Measurements from ENCODE around the gene MOB2.

MOB2 gene

DNA sequence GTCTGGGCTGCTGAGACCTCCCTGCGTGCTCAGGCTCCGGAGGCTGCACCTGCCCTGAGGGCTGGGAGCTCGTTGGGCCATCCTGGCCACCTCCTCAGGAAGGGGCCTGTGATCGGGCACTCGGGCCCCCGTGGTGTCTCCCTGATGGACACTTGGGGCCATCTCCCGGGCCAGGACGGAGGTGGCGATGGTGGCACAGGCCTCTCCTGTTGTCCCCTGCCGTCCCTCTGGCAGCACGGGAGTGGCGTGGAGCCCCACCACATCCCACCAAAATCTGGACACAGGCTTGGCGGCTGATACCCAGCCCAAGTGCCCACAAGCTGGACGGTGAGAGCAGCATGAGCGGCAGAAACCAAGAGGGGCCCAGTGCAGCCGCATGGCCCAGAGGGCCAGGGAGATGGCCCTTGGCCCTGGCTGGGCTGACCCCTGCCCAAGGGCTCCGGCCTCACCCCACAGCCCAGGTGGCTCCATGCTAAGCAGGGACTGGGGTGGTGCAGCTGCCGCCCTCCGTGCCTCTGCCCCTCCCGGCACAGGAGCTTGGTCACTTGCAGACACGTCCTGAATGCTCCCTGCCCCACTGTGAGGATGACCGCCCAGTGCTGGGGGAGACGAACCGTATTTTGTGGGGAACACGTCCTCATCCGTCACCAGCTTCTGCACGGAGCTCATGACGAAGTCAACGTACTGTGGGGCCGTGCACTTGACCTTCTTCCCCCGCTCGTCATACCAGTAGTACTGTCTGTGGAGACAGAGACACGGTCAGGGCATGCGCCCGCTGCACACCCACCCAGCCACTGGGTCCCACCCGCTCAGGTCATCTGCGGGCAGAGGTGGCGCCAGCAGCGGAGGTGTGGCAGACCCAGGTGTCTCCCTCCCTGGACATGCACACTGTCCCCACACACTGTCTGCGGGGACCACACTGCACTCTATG is 15.6 kb downstream of the MOB2 start:
- DNase-seq = no peak

- no peak for DNase-seq
Observed at GRCh38 chr11:1469911-1470680, 16.5 kb downstream of the MOB2 start.

DNA sequence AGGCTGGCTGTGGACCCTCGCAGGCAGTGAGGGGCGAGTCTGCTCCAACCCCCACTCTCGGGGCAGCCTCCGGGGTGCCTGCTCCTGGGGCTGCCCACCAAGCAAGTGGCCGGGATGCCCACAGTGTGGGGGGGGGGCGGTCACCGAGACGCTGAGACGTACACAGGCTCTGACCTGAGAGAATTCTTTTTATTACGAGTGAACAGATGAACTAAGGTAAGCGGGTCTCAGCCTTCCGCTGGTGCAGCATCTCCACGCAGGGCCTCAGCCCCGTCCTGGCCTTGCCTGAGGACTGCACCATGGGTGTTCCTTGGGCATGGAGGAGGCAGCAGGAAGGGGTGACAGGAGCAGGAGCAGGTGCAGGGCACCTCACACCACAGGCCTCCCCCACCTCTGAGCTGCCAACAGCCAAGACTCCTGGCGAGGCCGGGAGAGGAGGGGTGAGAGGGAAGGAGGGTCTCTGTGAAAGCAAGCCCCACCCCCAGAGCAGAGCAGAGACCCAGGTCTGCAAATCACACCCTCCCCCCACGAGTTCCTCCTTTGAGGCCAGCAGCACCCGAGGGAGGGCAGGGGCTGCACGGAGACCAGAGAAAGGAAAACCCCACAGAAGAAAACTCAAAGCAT is 17.2 kb downstream of the MOB2 start:
- DNase-seq = no peak

- no peak for DNase-seq
Observed at GRCh38 chr11:1468473-1469066, 18.0 kb downstream of the MOB2 start.

DNA sequence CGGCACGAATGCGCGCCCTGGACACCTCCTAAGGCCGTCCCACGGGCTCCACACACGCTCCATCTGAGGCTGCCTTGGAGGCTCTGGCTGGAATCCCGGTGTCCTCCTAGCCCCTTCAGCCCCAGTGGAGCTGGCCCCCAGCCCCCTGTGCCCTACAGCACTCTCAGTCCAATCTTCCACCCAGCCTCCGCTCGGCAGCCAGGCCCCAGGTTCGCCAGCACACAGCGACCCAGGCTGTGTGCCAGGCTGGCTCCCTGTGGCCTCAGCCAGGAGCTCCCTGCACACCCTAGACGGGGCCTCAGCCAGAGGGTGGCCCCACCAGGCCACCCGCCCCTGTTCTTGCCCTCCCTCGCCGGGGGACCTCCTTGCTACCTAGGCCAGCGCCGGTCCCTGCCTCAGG is 18.6 kb downstream of the MOB2 start:
- DNase-seq = no peak

- no peak for DNase-seq
Observed at GRCh38 chr11:1467270-1467669, 19.3 kb downstream of the MOB2 start.

DNA sequence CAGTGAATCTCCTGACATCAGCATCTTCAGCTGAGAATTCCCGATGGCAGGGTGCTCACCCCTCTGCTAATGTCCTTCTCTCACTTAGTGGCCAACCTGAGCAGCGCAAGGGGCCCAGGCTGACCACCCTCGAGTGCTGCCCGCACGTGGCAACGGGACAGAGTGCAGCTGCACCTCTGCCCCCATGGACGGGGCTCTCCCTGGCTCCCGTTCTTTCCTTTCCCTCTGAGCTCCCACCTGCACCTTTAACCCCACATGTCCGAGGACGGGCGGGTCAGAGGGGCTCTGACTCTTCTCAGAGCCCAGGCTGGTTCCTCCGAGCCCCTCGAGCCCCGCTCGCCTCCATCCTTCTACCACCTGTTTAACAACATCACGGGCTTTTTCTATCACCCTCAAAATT is 19.8 kb downstream of the MOB2 start:
- DNase-seq = no peak

GRCh38 chr11:1463056-1463455 is 23.5 kb downstream of the MOB2 start:
- no peak for DNase-seq

DNA sequence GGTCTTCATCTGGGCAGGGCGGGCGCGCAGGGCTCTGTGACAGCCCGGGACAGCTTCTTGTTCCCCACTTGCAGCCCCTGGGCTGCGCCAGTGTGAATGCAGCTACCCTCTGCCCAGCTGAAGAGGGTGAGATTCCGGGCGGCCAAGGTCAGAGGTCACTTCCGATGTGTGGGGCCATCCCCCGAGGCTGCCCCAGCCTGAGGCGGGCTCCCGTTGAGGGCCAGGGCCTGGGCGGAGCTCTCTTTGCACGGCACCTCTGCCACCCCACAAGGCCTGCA is 23.9 kb downstream of the MOB2 start:
- no peak for DNase-seq

- no peak for DNase-seq
Observed at GRCh38 chr11:1461826-1462697, 24.5 kb downstream of the MOB2 start.

DNA sequence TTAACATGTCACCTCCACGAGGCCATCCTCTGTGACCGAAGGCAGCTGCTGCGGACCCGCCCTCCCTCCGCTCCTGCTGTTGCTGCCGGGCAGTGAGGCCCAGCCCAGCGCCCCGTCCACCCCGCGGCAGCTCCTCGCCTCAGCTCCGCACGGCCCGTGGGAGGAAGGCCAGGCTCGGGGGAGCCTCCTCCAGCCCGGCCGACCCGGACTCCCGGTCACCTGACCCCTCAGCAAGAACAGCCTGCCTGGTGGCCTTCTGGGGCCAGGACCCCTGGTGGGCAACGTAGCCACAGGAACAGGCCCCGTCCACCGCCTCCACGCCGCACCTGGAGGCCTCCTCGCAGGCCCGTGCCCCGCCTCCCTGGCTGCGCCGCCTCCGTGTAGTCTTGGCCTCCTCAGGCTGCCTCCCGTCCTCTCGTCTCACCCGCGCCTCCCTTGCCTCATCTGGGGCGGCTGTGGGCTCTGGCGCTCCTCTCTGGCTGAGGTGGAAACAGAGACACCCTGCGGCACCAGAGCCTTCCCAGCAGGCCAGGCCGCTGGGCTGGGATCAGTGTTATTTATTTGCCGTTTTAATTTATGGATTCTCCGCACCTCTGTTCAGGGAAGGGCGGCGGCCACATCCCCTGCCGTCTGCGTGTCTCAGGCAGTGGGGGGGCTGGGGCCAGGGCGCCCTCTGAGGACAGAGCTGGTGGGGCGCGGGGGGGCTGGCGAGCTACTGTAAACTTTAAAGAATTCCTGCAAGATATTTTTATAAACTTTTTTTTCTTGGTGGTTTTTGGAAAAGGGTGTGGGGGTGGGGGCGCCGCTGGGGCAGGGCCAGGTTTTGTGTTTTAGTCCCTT is 25.4 kb downstream of the MOB2 start:
- DNase-seq = no peak

GRCh38 chr11:1460396-1460985 is 26.1 kb downstream of the MOB2 start:
- no peak for DNase-seq

- no peak for DNase-seq
Observed at GRCh38 chr11:1459764-1460395, 26.7 kb downstream of the MOB2 start.

- DNase-seq = no peak
Observed at GRCh38 chr11:1459219-1459575, 27.4 kb downstream of the MOB2 start.

DNA sequence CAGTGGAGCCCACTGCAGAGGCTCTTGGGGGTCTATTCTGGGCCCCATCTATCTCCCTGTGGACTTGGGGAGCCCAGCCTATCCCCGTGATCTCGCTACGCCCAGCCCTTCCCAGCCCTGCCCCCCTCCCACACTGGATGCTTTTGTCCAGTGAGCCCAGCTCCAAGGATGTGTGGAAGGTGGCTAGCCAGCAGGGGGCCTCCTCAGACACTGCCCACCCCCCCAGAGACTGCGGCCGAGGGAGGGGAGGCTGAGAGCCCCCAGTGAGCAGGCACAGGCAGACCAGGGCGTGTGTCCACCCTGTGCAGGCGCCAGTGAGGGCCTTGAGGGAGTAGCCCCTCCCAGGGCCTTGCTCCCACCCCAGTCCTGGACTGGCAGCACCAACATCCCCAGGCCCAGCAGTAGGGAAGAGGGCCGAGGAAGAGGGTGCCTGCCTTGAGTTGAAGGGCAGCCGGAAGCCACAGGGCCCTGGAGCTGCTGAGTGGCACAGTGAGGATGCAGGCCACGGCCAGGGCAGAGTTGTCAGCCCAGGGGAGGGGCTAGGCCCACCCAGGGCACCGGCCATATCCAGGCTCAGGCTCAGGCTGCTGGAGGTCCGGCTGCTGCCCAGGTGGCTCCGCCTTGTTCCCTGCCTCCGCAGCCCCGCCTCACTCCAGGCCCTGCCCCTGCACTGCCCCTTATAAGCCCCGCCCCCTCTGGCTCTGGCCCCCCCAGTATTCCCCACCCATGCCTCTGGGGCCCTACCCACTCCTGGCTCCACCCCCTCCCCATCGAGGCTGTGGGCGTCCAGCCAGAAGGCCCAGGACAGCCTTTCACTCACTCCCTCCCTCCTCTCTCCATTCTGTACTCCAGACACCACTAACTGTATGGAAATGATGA is 28.0 kb downstream of the MOB2 start:
- no peak for DNase-seq

GRCh38 chr11:1457856-1458255 is 28.7 kb downstream of the MOB2 start:
- DNase-seq = no peak

- DNase-seq = no peak
Observed at GRCh38 chr11:1457326-1457680, 29.3 kb downstream of the MOB2 start.

GRCh38 chr11:1456596-1457325 is 29.8 kb downstream of the MOB2 start:
- DNase-seq = no peak

GRCh38 chr11:1456176-1456575 is 30.4 kb downstream of the MOB2 start:
- DNase-seq = no peak

Measured in activated CD8-positive, alpha-beta memory T cell treated with anti-CD3 and anti-CD28 coated beads for 24 hours (primary cell).